Bronchial epithelial cell (primary cell): ENCODE results near the gene FGD4. TPM values are rescaled to one million over a fixed set of nuclear protein-coding genes. Genes with fewer than 3 reads are reported as not detected.
"Not testable (repeated sequence)": the region's sequence is repeated elsewhere in the genome, so short reads cannot be mapped to it uniquely, and the experiment has no call there.

Experiments
- DNase-seq: peaks from one replicate; pipeline ENCODE4 v3.0.0-alpha.2; 2010; ENCODE audit warnings: low read depth
- FAIRE-seq: peaks from 2 replicates; lab custom pipeline; 2011; peaks lifted over from hg19 to GRCh38; lab: Jason Lieb, UNC
- H3K27me3 ChIP-seq: 2 replicates; pipeline ENCODE4 v1.5.1; 2011; ENCODE audit warnings: low read length; ENCODE audit not compliant: control insufficient read depth, insufficient read depth
- H3K36me3 ChIP-seq: 2 replicates; pipeline ENCODE4 v1.5.1; 2011; ENCODE audit warnings: low read length; ENCODE audit not compliant: control insufficient read depth, insufficient read depth
- H3K4me3 ChIP-seq: 2 replicates; pipeline ENCODE4 v1.5.1; 2011; ENCODE audit warnings: mild to moderate bottlenecking, low read depth, low read length, control low read depth
- total RNA-seq: library from RNA; depleted of rRNA; stranded (reverse); fragments of >200 nt; gene quantifications from 2 replicates; pipeline ENCODE4 v1.2.1, GENCODE V29; 2014
- TF ChIP-seq, protein P1 (sequence below): IDR thresholded peaks from 2 replicates; pipeline ENCODE4 v1.5.1; 2011; ENCODE audit warnings: mild to moderate bottlenecking, moderate library complexity, low read length, control low read depth, inconsistent platforms; ENCODE audit not compliant: insufficient read depth, severe bottlenecking

The FGD4 gene
- total RNA-seq, 1 donor from 2014 or later, result 22.9 TPM

GRCh38 chr12:32507942-32508320, 108.6 kb downstream of the FGD4 start:
- TF ChIP-seq, protein P1, sequence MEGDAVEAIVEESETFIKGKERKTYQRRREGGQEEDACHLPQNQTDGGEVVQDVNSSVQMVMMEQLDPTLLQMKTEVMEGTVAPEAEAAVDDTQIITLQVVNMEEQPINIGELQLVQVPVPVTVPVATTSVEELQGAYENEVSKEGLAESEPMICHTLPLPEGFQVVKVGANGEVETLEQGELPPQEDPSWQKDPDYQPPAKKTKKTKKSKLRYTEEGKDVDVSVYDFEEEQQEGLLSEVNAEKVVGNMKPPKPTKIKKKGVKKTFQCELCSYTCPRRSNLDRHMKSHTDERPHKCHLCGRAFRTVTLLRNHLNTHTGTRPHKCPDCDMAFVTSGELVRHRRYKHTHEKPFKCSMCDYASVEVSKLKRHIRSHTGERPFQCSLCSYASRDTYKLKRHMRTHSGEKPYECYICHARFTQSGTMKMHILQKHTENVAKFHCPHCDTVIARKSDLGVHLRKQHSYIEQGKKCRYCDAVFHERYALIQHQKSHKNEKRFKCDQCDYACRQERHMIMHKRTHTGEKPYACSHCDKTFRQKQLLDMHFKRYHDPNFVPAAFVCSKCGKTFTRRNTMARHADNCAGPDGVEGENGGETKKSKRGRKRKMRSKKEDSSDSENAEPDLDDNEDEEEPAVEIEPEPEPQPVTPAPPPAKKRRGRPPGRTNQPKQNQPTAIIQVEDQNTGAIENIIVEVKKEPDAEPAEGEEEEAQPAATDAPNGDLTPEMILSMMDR, result no peak
- FAIRE-seq (peak; percentile 55), DNase-seq (no peak)
- Histone ChIP-seq H3K4me3 (no peak overlapping the region), H3K27me3 (no peaks in the 10 kb centered on the region), H3K36me3 (no peaks in the 10 kb centered on the region)

- Histone ChIP-seq H3K4me3 (no peak overlapping the region), H3K27me3 (no peaks in the 10 kb centered on the region), H3K36me3 (no peaks in the 10 kb centered on the region)
- TF ChIP-seq, protein P1, result no peak
- FAIRE-seq, result no peak
- DNase-seq, result peak; percentile 44
Observed at GRCh38 chr12:32508626-32509025, 109.3 kb downstream of the FGD4 start.

GRCh38 chr12:32509328-32510091, 110.2 kb downstream of the FGD4 start:
- FAIRE-seq (no peak), DNase-seq (no peak)
- H3K27me3 ChIP-seq, result no peaks in the 10 kb centered on the region
- TF ChIP-seq, protein P1, result no peak
- no peaks in the 10 kb centered on the region for H3K36me3 ChIP-seq
- no peak overlapping the region for H3K4me3 ChIP-seq

- not testable (repeated sequence) for FAIRE-seq, H3K36me3 ChIP-seq, H3K4me3 ChIP-seq, H3K27me3 ChIP-seq, DNase-seq
Observed at GRCh38 chr12:32511976-32512375, 112.6 kb downstream of the FGD4 start.

DNA sequence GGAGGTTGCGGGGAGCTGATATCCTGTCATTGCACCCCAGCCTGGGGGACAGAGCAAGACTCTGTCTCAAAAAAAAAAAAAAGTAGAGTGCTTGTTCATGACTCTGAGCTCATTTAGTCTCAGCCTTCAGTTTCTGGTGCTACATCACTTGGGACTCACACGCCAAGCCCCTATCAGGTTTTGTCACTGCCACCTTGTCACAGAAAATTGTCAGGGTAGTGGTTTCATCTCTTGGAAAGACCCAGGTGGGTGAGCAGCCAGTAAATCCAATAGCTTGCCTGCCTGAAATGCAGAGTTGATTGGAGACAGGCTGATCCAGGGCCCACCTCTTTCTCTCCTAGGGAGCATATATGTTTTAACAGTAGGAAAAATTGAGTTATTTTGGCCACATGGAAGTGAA, 113.0 kb downstream of the FGD4 start:
- Histone ChIP-seq H3K27me3 (no peaks in the 10 kb centered on the region), H3K4me3 (no peak overlapping the region), H3K36me3 (no peaks in the 10 kb centered on the region)
- FAIRE-seq (no peak), DNase-seq (no peak)
- TF ChIP-seq, protein P1, result no peak

- H3K4me3 ChIP-seq, result no peak overlapping the region
- FAIRE-seq (no peak), DNase-seq (no peak)
- TF ChIP-seq, protein P1, result no peak
- H3K27me3 ChIP-seq, result no peaks in the 10 kb centered on the region
- H3K36me3 ChIP-seq, result no peaks in the 10 kb centered on the region
Observed at GRCh38 chr12:32512910-32513309, 113.6 kb downstream of the FGD4 start.
